Activated CD4-positive, alpha-beta T cell treated with anti-CD3 and anti-CD28 coated beads, Interleukin-2, Interleukin-6, amounts not matched to agents 100 ng/mL and 50 ng/mL, durations not matched to agents 16 hours and 8 hours (primary cell): Measurements from ENCODE around the gene UGT1A8.

Experiments
- DNase-seq: peaks from one replicate; pipeline ENCODE4 v3.0.0-alpha.2; 2020

The UGT1A8 gene

DNA sequence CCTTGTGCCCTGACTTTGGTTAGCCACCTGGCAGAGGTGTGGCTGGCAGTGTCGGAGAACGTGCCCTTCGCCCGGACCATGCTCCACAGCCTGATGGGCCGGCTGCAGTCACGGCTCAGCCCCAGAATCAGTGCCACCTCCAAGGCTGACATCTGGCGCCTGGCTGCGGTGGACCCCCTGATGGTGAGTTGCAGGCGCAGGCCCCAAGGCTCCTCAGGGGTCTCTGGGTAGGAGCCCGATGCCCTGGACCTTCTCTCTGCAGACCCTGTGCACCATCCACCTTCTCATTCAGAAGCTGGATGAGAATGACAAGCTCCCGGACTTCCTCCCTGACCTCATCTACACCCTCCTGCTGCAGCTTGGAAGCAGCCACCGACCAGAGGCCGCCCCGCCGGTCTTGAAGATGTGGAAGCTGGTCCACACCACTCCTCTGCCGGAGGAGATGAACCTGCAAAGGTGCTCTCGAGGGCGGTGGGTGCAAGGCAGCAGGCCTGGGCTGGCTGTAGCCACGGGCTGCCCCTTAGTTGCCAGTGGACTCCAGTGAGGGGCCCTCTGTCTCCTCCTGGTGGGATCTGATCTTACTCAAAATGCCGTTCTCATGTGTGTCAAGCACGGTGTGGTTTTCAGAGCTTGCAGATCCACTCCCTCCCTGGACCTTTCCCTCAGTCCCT lies 204.8 kb downstream of the UGT1A8 start:
- no peak for DNase-seq
